Measurements from ENCODE around the gene TPSB2.

GRCh38 chr16:1197237-1197866 is 32.6 kb downstream of the TPSB2 start:
- TF ChIP-seq CTCF (IDR thresholded peaks at IDR 0.05 in 2 of 3, conservative IDR thresholded peaks at IDR 0.05 in 1 of 3; ENCODE audit: borderline replicate concordance in 1 of 3, insufficient read depth in 1 of 3, low read depth in 2 of 3, low read length in 2 of 3) = no peak
- TF ChIP-seq RAD21 (IDR thresholded peaks at IDR 0.05; ENCODE audit: low read depth) = no peak
- TF ChIP-seq SRF (IDR thresholded peaks at IDR 0.05; ENCODE audit: low read depth) = no peak
- no peak for TF ChIP-seq YY1 (IDR thresholded peaks at IDR 0.05; ENCODE audit: extremely low read depth, insufficient replicate concordance, low read depth, low read length)
- TF ChIP-seq MAX (IDR thresholded peaks at IDR 0.05) = no peak
- TF ChIP-seq POLR2AphosphoS5 (IDR thresholded peaks at IDR 0.05; ENCODE audit: low read depth, low read length) = no peak
- no peak for TF ChIP-seq SP1 (IDR thresholded peaks at IDR 0.05; ENCODE audit: low read depth)
- no peak for TF ChIP-seq EZH2 (IDR thresholded peaks at IDR 0.05)
- no peak for TF ChIP-seq EGR1 (IDR thresholded peaks at IDR 0.05; ENCODE audit: low read depth)
- no peak for TF ChIP-seq ZNF274 (IDR thresholded peaks at IDR 0.05; ENCODE audit: low read depth, low read length)
